ENCODE data around the gene SLC25A44.

GRCh38 chr1:156229809-156230472 lies 36.0 kb downstream of the SLC25A44 start:
- TF ChIP-seq CTCF (conservative IDR thresholded peaks at IDR 0.05; ENCODE audit: low read length) (no peak), EZH2phosphoT487 (IDR thresholded peaks at IDR 0.05; ENCODE audit: borderline replicate concordance) (no peak)
